HT-29 (cell line): ENCODE results near the gene AAK1. TPM values are rescaled to one million over a fixed set of nuclear protein-coding genes. Genes with fewer than 3 reads are reported as not detected.
A peak's percentile ranks its signal among the peaks of the same experiment; 100 is the strongest.

Experiments
- DNase-seq: peaks from one replicate; pipeline ENCODE4 v3.0.0-alpha.2; 2015; ENCODE audit warnings: low spot score
- total RNA-seq: library from RNA; depleted of rRNA; stranded (reverse); fragments of >200 nt; shearing (Covaris generic); gene quantifications from 2 replicates; pipeline ENCODE4 v1.2.3, GENCODE V29; 2014

The AAK1 gene
- total RNA-seq, 1 experiment from 2014 or later, result 14.7 TPM

DNA sequence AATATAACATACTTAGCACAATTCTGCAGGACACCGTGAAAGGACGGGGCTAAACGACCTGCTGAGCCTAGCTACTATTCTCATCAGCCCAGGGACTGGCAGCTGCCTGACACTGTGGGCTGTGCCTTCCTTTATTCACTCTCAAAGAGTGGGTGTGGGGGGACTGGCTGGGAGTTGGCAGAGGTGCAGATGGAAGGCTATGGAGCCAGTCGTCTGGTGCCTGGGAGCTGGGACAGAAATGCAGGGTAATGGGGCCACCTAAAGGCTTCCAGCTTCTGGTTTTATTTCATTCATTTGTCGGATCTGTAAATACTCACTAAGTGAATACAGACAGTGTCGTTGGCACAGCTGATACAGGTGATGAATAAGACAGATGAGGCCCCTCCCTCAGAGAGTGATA is 150.3 kb downstream of the AAK1 start:
- DNase-seq, result peak; percentile 52

DNA sequence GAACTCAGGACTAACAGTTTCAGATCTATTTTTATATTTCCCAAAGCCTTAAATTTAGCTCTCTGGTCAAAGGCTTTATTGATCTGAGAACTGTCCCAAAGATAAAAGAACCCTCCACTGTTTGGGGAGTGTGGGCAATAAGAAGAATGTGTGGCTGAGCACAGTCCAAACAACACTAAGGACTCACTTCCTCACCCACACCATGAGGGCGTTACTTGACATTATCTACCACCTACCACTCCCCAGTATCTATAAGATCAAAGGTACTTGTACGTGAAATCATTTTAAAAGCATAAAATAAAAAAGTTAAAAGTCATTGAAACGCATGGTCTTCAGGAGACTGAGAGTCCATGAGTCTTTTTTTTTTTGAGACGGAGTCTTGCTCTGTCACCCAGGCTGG is 151.7 kb downstream of the AAK1 start:
- DNase-seq, result no peak

DNA sequence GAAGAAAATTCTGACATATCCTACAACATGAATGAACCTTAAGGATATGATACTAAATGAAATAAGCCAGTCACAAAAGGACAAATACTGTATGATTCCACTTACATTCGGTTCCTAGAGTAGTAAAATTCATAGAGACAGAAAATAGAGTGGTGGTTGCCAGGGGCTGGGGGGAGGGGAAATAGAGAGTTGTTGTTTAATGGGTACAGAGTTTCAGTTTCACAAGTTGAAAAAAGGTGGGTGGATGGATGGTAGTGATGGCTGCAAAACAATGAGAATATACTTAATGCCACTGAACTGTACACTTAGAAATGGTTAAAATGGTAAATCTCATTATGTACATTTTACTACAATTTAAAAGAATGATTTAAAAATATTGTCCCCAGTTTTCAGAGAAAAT is 153.1 kb downstream of the AAK1 start:
- DNase-seq, result no peak

DNA sequence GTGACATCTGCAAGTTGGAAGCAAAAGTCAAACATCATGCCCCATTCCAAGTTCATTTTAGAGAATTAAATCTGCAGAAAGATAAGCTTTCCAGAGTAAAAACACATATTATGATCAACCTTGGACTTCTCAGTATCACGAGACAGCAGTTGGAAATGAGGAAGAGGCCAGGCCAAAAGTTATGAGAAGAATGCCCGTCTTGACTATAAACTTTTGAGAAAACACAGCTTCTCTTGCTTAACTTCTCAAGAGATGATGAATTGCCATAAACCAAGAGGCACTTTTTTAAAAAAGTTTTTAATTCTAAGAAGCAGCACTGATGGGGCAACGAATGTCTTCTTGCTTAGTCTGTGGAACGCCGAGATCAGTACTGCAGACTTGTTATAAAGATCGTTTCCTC is 153.7 kb downstream of the AAK1 start:
- no peak for DNase-seq

DNA sequence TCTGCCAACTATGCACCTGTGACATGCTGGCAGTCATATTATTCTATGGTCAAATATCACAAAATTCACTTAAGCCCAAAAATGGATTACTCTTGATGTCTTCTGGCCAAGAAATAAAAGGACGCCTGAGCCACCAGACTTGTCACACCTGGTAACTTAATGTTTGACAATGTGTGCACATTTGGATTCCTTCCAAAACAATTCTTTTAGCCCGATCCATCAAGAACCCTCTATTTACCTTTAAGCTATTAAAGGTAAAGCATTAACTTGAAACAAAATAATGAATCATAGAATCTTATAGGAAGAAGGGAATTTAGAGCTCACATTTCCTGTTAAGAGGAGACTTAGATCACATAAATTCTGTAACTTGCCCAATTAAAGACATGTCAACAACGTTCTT is 159.8 kb downstream of the AAK1 start:
- peak; percentile 97 for DNase-seq

DNA sequence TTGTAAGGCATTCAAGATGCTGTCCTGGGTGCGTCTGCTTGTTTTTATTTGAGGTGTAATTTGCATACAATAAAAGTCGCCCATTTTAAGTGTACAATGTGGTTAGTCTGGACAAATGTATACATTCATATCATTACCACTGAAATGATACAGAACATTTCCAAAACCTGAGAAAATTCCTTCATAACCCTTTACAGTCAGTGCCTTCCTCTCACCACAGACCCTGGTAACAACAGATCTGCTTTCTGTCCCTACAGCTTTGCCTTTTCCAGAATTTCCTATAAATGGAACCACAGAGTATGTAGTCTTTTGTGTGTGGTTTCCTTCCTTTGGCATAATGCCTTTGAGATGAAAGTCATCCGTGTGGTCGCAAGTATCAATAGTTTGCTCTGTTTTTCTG is 160.5 kb downstream of the AAK1 start:
- peak; percentile 73 for DNase-seq

DNA sequence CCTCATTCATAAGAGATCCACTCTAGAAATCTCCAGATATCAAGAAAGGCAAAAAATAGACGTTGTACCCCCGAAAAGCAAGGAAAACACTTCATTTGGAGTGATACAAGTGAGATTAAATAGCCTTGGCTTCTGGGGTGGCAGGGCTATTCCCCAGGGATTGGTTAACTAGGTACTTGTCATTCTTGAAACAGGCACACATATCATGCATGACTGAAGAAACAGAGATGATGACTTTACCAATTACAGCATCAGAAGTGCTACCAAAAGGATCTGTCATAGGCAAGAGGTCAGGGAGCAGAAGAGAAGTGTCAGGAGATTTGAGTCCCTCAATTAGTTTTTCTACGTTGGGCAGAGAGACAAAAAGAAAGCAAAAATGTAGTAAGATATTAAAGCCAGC is 161.1 kb downstream of the AAK1 start:
- peak; percentile 26 for DNase-seq

DNA sequence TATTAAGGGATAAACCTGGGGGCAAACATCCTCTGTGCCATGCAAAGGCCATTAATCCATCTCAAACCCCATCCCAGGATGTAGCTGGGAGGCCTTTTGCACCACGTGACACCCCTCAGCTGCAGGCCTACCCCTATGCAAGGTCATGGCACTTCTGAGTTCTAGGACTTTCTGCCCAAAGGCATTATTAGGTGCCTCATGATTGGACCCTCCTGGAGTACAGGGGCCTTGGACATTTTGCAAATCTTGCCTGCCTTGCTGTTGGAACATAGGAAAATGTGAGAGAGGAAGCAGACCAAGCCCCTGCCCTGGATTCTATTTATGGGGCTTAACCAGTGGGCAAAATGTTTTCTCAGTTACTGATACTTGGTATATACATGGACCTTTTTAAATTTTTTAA is 162.1 kb downstream of the AAK1 start:
- DNase-seq, result no peak

DNA sequence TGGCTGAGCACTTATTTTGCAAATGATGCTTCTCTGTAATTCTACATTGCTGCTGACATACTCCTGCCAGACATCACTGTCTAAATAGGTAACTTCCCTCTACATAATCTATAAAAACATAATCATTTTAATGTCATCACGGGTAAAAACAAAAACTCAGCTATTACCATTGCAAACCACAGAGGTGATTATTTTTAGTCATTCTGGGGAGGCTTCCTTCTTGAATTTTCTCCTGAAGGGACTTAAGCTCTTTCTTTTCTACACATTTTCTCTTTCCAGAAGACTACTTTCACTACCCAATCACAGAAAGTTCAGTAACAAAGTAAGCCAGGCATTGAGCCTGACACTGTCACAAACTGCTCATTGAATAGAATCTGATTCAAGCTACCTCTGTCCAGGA is 165.9 kb downstream of the AAK1 start:
- no peak for DNase-seq

DNA sequence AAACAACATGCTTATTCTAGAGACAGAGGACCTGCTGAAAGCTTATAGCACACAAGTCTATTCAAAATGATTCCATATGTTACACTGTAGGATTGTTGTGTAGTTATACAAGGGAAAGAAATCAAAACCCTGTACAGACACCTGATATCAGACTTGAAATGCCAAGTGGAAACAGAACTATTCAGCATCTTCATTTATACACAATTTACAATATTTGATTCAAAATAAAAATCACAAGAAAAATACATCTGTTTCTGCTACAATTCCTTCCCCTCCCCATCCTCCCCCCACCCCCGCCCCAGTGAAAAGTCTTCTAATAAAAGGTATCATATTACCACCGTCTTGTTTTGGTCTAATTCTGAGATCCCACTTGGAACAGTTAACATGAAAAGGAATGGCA is 168.9 kb downstream of the AAK1 start:
- DNase-seq, result no peak

DNA sequence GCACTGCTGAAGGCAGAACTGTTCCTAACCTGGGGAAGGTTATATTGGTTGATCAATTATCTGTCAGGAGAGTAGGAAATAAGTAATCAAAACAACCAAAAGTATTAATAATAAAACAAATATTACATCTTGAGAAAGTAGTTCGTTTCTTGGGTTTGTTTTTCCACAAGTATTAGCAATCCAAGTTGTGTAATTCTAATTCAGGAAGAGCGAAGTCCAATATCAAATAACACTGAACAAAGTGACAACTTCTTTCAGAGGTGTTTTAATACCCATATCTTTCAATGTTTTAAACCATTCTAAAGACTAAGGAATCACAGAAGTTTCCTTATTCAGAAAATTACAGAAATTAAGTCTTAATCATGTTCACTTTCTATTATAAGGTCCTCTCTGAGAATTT is 171.7 kb downstream of the AAK1 start:
- no peak for DNase-seq

DNA sequence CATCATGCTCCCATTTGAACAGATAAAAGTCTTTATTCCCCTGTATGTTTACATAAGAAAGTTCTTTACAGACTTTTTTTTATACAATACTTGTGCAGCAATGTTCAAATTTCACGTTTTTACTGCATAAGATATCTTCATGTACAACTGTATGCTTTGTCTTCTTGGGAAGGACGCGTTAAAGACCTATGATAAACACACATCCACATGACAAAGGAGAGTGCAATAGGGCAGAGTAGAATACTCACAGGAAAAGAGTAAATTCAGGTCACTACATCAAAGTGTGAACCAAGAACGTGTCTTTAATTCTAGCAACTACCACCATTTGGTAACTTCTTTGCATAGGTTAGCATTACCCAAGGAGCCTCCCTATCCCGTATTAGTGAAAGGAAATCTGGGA is 172.6 kb downstream of the AAK1 start:
- no peak for DNase-seq

DNA sequence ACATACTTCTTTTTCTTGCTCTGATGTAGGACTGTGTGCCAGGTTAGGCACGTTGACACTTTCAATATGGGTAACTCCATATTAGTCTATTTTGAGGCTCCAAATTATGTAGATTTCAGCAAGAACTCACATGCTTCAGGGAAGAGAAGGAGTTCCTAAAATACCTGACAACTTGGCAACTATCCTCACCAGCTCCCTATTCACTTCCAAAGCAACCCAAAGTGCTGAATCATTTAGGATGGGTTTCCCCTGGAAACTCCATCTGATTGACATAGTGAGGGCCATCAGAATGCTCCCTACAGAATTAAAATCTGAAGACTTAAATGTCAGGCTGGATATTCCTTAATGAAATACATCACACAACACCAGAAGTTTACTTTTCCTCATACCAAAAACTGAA is 173.8 kb downstream of the AAK1 start:
- DNase-seq, result no peak

DNA sequence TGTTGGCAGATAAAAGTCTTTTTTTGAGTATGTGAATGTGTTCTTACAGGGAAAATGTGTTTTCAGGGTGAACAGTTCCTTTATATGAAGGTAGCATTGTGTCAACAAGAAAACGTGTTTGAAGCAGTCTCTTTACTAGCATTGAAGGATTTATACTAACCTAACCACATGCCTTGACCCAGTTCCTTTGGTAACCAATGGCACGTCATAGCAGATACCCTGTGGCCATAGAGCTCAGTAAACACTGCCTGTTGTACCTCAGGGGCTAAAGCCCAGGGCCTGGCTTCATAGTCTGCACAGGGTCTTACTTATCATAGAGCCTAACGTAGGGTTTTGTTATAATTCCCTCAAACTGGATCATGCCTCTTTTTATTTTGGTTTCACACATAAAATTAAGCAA is 174.2 kb downstream of the AAK1 start:
- no peak for DNase-seq

DNA sequence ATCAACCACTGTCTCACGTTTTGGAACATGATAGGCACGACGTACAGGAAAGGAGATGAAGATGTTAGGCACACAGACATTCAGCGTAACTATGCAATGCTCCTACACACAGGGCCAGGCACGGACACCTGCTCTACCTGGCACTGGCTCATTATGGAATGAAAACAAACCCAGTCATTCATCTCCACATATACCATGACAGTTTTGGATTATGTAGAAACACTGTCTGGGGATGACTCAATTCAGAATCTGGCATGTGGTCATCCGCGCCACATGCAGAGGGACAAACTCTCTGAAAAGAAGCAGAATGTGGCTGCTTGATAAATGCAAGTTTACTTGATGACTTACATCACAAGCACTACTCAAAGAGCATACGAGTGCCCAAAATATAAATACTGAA is 176.8 kb downstream of the AAK1 start:
- DNase-seq, result no peak

DNA sequence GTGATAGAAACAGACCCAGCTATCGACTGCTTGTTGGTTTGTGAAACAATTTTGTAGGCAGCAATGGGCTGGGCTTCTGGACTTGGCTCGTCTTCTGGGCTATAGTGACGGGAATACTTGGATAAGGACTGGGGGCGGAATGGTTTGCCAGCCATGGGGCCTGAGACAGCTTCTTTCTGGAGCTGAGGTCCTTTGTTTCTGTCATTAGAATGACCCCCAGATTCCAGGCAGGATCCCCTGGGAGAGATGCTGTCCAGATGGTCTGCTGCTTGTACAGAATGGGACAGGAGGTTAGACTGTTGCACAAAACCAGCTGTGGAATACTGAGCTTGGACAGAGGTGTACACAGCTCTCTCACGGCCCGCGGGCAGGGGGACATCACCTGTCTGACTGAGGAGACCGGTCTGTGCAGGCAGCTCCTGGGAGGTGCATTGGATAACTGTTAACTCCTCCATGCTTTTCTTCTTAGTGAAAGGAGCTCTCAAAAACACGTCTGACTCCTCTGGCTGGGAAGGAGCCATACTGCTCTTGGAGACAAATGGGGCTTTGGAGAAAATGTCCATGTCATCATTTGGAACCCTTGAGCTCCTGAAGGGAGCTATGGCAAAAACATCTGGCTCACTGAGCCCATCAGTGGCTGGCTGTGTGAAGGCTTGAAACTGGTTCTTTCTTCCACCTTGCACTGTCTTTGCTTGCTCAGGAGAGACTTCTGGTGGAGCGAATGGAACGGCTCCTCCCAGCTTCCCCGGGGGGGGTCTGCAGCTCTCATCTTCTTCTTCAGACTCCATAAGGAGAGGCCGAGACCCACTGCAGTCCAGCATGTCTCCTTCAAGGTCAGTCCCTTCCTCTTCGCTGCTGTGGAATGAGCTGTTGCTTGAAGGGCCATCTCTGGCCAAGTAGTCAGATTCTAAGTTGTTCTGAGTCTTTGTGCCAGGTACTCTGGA is 177.8 kb downstream of the AAK1 start:
- no peak for DNase-seq

DNA sequence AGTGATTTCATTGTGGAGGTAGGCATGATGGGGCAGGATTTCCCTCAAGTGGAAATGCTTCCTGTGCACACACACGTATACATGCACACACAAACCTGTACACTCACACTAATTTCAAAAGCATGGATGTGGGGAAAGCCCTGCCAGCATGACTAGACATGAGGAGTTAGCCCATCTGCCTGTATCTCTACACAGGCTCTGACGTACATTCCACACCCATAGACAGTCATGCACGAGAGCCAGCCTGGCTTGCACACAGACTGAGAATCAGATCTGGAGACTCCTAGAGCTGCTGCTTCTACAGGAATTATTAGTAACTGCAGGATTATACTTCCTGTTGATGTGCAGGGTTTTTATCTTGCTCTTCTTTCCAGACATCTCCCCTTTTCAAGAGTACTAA is 179.0 kb downstream of the AAK1 start:
- DNase-seq, result no peak

DNA sequence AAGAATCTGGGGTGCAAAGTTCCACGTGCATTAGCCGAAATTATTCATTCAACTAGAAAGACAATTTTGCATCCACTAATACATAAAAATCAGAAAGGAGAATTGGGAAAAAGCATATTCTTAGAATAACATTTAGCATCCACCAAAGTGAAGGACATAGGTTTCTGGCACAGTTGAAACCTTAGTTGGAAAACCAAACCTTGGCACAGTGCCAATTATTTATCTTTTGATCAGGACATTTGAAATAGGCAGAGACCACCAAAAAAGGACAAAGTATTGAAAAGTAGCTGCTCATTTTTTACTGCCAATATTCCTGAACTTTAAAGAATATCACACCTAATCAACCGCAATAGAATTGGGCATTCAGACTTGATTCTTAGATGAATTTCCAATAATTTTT is 180.8 kb downstream of the AAK1 start:
- DNase-seq, result no peak

DNA sequence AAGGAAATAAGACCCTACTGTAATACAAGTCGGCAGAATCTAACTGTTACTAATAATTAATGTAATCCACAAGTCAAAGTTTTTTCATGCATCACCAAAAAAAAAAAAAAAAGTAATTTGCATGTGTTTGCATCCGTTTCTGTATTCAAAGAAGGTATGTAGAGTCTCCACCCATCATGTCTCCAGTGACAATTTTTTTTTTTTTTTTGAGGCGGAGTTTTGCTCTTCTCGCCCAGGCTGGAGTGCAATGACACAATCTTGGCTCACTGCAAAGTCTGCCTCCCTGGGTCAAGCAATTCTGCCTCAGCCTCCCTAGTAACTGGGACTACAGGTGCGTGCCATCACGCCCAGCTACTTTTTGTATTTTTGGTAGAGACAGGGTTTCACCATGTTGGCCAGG is 182.1 kb downstream of the AAK1 start:
- no peak for DNase-seq

DNA sequence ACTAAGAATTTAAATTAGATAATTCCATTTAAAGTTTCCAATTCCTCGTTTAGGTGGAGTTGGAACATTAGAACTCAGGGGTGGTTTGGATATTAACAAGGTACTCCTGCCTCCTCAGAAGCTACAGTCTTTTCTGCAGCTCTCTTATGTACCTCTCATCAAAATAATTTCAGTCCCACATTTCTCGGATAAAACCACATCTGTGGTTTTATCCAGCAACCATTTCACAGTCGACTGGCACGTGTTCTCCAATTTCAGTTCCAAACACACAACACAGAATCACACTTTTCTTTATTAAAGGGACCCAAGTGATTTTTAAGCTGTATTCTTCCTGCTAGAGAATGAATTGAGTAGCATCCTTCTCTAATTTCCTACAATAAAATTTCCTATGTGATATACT is 183.6 kb downstream of the AAK1 start:
- DNase-seq, result no peak

DNA sequence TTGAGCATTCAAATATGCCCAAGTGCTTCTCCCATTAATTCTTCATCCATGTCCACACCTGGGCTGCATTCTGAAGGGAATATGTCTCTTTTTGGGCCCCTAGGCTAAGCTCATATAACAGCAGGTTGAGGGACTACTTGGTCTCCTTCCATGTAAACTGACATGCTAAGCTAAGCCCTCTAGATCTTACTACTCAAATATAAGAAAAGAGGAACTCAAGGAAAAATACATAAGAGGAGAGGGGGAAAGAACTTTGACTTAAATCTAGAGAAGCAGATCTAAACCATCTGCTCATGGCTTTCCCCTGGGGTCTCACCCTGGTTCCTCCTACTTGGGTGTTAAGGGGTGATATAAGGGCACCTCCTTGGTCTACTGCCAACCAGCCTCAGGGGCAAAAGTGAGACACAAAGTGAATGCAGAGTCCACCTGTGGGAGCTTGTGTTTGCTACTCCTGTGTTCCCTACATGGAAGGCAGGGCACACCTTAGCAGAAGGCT is 186.5 kb downstream of the AAK1 start:
- no peak for DNase-seq

DNA sequence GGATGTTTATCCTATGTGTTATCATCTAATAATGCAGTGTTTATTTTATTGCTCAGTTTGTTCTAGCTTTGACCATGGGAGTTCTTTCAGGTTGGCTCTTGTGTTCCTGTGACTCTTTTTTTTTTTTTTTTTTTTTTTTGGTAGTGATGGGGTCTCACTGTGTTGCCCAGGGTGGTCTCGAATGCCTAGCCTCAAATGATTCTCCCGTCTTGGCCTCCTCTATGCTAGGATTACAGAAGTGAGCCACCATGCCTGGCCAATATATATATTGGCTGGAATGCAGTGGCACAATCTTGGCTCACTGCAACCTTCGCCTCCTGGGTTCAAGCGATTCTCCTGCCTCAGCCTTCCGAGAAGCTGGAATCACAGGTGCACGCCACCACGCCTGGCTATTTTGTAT is 187.4 kb downstream of the AAK1 start:
- no peak for DNase-seq

DNA sequence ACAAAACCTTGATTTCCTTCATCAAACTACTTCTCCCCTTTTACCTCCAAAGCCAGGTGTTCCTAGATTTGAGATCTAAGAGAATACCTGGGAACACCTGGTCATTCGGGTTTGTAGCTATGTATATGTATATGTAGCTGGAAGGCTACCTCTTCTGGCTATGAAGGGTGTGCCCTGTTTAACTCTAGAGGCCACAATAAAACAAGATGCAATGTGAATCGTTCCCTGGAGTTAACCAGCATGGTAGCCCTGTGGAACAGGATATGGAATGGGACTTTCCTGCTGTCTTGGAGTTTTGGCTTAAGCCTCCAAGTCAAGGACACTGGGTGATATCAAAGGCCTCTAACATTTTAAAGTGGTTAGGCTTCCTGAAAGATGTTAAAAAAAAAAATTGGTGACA is 188.6 kb downstream of the AAK1 start:
- no peak for DNase-seq
